ENCODE data around the gene AZIN2.

AZIN2 gene

GRCh38 chr1:33118274-33118673, 37.3 kb downstream of the AZIN2 start:
- Histone ChIP-seq H4K20me1 (ENCODE audit: insufficient read depth, low read length) (no peaks in the 10 kb centered on the region), H2AFZ (ENCODE audit: low read depth, low read length) (no peak overlapping the region), H3K9me3 (ENCODE audit: insufficient read depth, low read length, severe bottlenecking) (no peaks in the 10 kb centered on the region), H3K9ac (ENCODE audit: low read depth, low read length) (no peak overlapping the region), H3K4me2 (ENCODE audit: insufficient read depth, low read length) (no peak overlapping the region), H3K4me3 (ENCODE audit: low read depth in 1 of 2, low read length in 2 of 2) (no peak overlapping the region), H3K27me3 (ENCODE audit: insufficient read depth, low read length, poor library complexity) (no peaks in the 10 kb centered on the region), H3K36me3 (ENCODE audit: insufficient read depth, low read length) (no peaks in the 10 kb centered on the region), H3K27ac (ENCODE audit: low read length) (no peak overlapping the region), H3K4me1 (ENCODE audit: insufficient read depth, low read length) (no peaks in the 10 kb centered on the region), H3K79me2 (ENCODE audit: insufficient read depth, low read length) (no peaks in the 10 kb centered on the region)
- DNase-seq (no peak), ATAC-seq (ENCODE audit: insufficient read depth, low read depth) (no peak)
- TF ChIP-seq EZH2 (IDR thresholded peaks at IDR 0.05; ENCODE audit: borderline replicate concordance, low read depth, low read length, severe bottlenecking): no peak
- TF ChIP-seq CTCF (IDR thresholded peaks at IDR 0.05; ENCODE audit: borderline replicate concordance, extremely low read depth, low read length, poor library complexity, severe bottlenecking): no peak

- ATAC-seq (ENCODE audit: insufficient read depth, low read depth): no peak
- no peaks in the 10 kb centered on the region for H3K79me2 ChIP-seq (ENCODE audit: insufficient read depth, low read length)
- no peaks in the 10 kb centered on the region for H3K9me3 ChIP-seq (ENCODE audit: insufficient read depth, low read length, severe bottlenecking)
- no peak overlapping the region for H3K27ac ChIP-seq (ENCODE audit: low read length)
- H3K4me3 ChIP-seq (ENCODE audit: low read depth in 1 of 2, low read length in 2 of 2): no peak overlapping the region
- H3K36me3 ChIP-seq (ENCODE audit: insufficient read depth, low read length): no peaks in the 10 kb centered on the region
- TF ChIP-seq EZH2 (IDR thresholded peaks at IDR 0.05; ENCODE audit: borderline replicate concordance, low read depth, low read length, severe bottlenecking) (no peak), CTCF (IDR thresholded peaks at IDR 0.05; ENCODE audit: borderline replicate concordance, extremely low read depth, low read length, poor library complexity, severe bottlenecking) (no peak)
- no peak overlapping the region for H3K4me2 ChIP-seq (ENCODE audit: insufficient read depth, low read length)
- no peak for DNase-seq
- H3K27me3 ChIP-seq (ENCODE audit: insufficient read depth, low read length, poor library complexity): no peaks in the 10 kb centered on the region
- no peaks in the 10 kb centered on the region for H3K4me1 ChIP-seq (ENCODE audit: insufficient read depth, low read length)
- no peak overlapping the region for H2AFZ ChIP-seq (ENCODE audit: low read depth, low read length)
- no peak overlapping the region for H3K9ac ChIP-seq (ENCODE audit: low read depth, low read length)
- no peaks in the 10 kb centered on the region for H4K20me1 ChIP-seq (ENCODE audit: insufficient read depth, low read length)
Observed at GRCh38 chr1:33119050-33119449, 38.1 kb downstream of the AZIN2 start.

GRCh38 chr1:33119532-33120217, 38.7 kb downstream of the AZIN2 start:
- H3K4me2 ChIP-seq (ENCODE audit: insufficient read depth, low read length): no peak overlapping the region
- H4K20me1 ChIP-seq (ENCODE audit: insufficient read depth, low read length): no peaks in the 10 kb centered on the region
- H3K9ac ChIP-seq (ENCODE audit: low read depth, low read length): no peak overlapping the region
- no peaks in the 10 kb centered on the region for H3K4me1 ChIP-seq (ENCODE audit: insufficient read depth, low read length)
- no peak for TF ChIP-seq EZH2 (IDR thresholded peaks at IDR 0.05; ENCODE audit: borderline replicate concordance, low read depth, low read length, severe bottlenecking)
- no peak for TF ChIP-seq CTCF (IDR thresholded peaks at IDR 0.05; ENCODE audit: borderline replicate concordance, extremely low read depth, low read length, poor library complexity, severe bottlenecking)
- H2AFZ ChIP-seq (ENCODE audit: low read depth, low read length): no peak overlapping the region
- no peak overlapping the region for H3K27ac ChIP-seq (ENCODE audit: low read length)
- no peaks in the 10 kb centered on the region for H3K79me2 ChIP-seq (ENCODE audit: insufficient read depth, low read length)
- DNase-seq: no peak
- no peaks in the 10 kb centered on the region for H3K36me3 ChIP-seq (ENCODE audit: insufficient read depth, low read length)
- no peaks in the 10 kb centered on the region for H3K27me3 ChIP-seq (ENCODE audit: insufficient read depth, low read length, poor library complexity)
- ATAC-seq (ENCODE audit: insufficient read depth, low read depth): peak; percentile 49; the same call in 1 of the 3 replicates
- no peaks in the 10 kb centered on the region for H3K9me3 ChIP-seq (ENCODE audit: insufficient read depth, low read length, severe bottlenecking)
- no peak overlapping the region for H3K4me3 ChIP-seq (ENCODE audit: low read depth in 1 of 2, low read length in 2 of 2)
